NCI-H1105 (cell line): ENCODE measurements around the gene MYL4.
"Not testable (repeated sequence)": the region's sequence is repeated elsewhere in the genome, so short reads cannot be mapped to it uniquely, and the experiment has no call there.

Source experiments
- DNase-seq: peaks from one replicate; lab custom pipeline; 2025; lab: John Stamatoyannopoulos, UW

The MYL4 gene

DNA sequence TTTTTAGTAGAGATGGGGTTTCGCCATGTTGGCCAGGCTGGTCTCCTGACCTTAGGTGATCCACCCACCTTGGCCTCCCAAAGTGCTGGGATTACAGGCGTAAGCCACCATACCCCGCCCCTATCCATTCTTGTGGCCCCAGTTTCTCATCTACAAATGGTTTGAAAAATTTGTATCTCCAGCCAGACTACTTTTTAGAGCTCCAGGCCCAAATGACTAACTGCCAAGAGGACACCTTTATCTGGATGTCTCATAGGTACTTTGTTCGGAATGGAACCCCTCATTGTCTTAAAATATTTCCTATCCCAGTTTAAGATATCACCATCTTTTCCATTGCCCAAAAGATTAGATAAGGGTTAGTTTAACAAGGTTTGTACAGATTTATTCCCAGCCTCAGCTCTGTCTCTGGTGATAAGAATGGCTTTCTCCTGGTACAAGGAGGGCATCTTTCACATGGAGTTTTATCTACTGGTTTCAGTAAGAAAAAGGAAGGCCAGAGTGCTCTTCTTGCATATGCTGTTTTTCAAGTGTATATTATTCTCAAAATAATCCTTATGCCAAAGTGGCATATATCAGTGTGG, 15.1 kb upstream of the MYL4 start:
- no peak for DNase-seq

GRCh38 chr17:47197821-47198220, 11.3 kb upstream of the MYL4 start:
- DNase-seq = no peak

- DNase-seq = no peak
Observed at GRCh38 chr17:47199627-47200324, 9.4 kb upstream of the MYL4 start.

GRCh38 chr17:47200325-47200664, 8.9 kb upstream of the MYL4 start:
- DNase-seq = no peak

DNA sequence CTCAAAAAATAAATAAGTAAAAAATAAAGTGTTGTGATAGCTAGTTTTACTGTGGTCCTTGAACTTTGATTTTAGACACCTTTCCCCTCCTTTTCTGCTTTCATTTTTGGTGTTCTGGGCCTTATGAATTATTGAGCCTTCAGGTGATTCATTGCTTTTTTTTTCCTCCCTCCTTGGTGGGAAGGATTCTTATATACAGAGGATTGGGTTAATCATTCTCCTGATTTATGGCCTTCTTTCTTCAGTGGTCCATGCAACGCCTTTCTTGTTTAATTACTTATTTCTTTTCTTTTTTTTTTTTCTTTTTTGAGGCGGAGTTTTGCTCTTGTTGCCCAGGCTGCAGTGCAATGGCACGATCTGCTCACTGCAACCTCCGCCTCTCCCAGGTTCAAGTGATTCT, 8.0 kb upstream of the MYL4 start:
- no peak for DNase-seq

GRCh38 chr17:47203984-47204721, 5.0 kb upstream of the MYL4 start:
- no peak for DNase-seq

DNA sequence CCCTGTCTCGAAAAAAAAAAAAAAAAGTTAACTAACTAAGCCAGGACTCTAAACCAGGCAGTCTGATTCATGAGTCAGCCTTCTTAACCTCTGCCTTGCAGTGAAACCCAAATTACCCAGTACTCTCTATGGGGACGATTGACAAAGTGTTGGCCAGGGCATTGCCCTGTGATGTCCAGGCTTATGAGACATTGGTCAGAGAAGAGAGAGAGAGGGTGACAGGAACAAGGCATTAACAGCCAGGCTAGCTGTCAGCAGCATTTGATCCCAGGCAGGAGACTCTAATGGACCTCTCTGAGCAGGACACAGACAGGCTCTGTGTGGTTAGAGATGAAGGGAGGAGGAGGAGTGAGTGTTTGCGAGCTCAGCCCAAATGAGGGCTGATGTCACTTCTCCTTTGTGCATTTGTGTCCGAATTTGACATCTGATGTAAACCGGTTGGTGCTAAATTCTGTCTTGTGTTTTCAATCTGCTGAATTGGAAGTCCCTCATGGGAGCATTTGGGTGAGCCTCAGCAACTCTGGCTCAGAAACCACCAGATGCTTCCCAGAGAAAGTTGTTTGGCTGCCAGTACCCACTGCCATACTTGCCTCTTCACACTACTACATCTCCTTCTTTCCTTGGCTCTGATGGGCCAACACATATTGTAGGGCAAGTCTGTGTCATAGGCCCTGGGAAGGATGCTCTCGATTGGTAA, 4.3 kb upstream of the MYL4 start:
- no peak for DNase-seq

DNA sequence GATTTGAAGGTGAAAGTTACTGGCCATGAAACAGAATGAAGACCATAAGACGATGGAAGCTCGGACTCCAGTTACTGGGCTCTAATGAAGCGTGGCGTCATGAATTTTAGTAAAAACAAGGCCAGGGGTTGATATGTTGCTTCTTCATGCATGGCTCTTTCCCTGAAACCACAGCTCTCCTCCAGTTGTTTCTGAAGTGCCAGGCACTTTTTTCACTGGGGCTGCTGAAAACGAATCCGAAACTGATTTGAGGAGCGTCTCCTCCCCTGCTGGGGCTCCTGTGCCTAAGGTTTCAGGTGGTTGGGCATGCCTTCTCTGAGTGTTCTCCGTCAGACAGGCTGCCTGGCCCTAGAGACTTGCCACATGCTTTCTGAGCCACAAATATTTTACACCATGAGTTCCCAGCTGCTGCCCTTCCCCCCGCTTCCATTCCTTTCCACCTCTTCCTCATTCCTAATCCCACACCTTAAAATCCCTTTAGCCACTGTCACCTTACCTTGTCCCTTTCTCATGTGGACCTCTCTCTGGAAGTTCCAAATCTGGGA, 3.7 kb upstream of the MYL4 start:
- DNase-seq = no peak

GRCh38 chr17:47207143-47208067, 1.7 kb upstream of the MYL4 start:
- no peak for DNase-seq

- no peak for DNase-seq
Observed at GRCh38 chr17:47209499-47209898, 351 bp downstream of the MYL4 start.

GRCh38 chr17:47210105-47210504, 957 bp downstream of the MYL4 start:
- no peak for DNase-seq

GRCh38 chr17:47210779-47211178, 1.6 kb downstream of the MYL4 start:
- DNase-seq = no peak

DNA sequence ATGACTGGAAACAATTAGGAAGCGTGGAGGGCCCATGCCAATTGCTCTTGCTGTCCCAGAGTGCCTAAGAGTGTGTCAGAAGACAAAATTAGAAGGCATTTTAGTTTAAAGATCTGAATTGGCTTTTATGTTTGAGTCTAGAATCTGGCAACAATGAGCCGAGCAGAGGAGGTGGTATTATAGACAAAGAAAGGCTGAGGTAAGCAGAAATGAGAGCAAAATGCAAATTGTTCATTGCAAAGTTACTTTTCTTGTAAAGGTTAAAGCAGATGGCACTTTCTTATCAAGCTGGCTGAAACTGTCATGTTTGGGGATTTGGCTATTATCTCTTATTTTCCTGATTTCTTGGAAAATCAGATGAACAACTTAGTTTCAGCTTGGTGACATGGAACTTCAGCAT, 3.3 kb downstream of the MYL4 start:
- DNase-seq = no peak

GRCh38 chr17:47213540-47213939, 4.4 kb downstream of the MYL4 start:
- no peak for DNase-seq

GRCh38 chr17:47214931-47215330, 5.8 kb downstream of the MYL4 start:
- no peak for DNase-seq

- DNase-seq = not testable (repeated sequence)
Observed at GRCh38 chr17:47216821-47217220, 7.7 kb downstream of the MYL4 start.

- not testable (repeated sequence) for DNase-seq
Observed at GRCh38 chr17:47217279-47217678, 8.1 kb downstream of the MYL4 start.

- DNase-seq = no peak
Observed at GRCh38 chr17:47218896-47219430, 9.8 kb downstream of the MYL4 start.

DNA sequence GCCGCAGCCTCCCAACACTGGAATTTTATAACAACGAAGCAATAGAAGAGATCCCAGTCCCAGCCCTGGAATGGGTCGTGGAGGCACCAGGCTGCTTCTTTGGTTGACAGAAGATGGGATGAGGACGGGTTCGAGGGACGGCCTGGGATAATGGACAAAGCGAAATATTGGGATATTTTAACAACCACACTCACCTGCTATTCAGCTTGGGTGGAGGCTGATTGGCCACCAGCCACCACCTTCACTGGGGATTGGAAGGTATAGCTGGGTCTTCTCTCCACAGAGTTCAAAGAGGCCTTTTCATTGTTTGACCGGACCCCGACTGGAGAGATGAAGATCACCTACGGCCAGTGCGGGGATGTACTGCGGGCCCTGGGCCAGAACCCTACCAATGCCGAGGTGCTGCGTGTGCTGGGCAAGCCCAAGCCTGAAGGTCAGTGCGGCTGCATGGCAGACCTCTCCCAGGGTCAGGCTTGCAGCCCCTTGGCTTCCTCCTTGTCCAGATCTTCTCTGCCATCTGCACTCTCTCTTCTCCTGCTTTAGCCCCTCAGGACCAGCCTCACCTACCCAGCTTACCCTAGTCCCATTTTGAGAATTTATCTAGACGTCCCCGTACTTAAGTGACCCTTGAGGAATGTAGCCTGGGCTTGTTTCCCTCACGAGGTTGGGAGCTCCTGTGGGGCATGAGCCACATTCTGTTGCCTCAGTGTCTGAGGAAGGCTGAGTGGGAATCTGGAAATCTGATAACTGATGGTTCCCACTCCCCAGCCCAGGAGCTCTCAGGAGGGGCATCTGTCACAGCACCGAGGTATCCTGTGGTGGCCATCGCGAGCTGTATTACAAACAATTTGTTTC, 10.7 kb downstream of the MYL4 start:
- no peak for DNase-seq

GRCh38 chr17:47220531-47220999, 11.4 kb downstream of the MYL4 start:
- no peak for DNase-seq
